WERI-Rb-1 (cell line): ENCODE data around the gene ZNF613.
A peak's percentile ranks its signal among the peaks of the same experiment; 100 is the strongest.
"Not testable (repeated sequence)": the region's sequence is repeated elsewhere in the genome, so short reads cannot be mapped to it uniquely, and the experiment has no call there.

ENCODE experiments used
- DNase-seq: peaks from one replicate; pipeline ENCODE4 v3.0.0-alpha.2; 2020
- H3K27ac ChIP-seq: fragments of 250-450 bp; sonication (Bioruptor Pico); 2 replicates; pipeline ENCODE4 v1.5.1; 2020; ENCODE audit warnings: mild to moderate bottlenecking, moderate library complexity
- H3K27me3 ChIP-seq: fragments of 250-450 bp; sonication (Bioruptor Pico); 2 replicates; pipeline ENCODE4 v1.5.1; 2021; ENCODE audit warnings: mild to moderate bottlenecking, low read depth, moderate library complexity; ENCODE audit not compliant: insufficient read depth, severe bottlenecking
- H3K36me3 ChIP-seq: fragments of 250-450 bp; sonication (Bioruptor Pico); 2 replicates; pipeline ENCODE4 v1.5.1; 2020; ENCODE audit warnings: mild to moderate bottlenecking, moderate library complexity
- H3K4me3 ChIP-seq: 2 replicates; pipeline ENCODE4 v1.5.1; 2011; ENCODE audit warnings: low read depth, mild to moderate bottlenecking, control low read depth, low read length
- H3K9me3 ChIP-seq: fragments of 250-450 bp; sonication (Bioruptor Pico); 2 replicates; pipeline ENCODE4 v1.5.1; 2021; ENCODE audit warnings: mild to moderate bottlenecking, moderate library complexity; ENCODE audit not compliant: severe bottlenecking
- CTCF ChIP-seq: IDR thresholded peaks from 2 replicates; pipeline ENCODE4 v1.5.1; 2011; ENCODE audit warnings: low read depth, mild to moderate bottlenecking, control low read depth, inconsistent platforms, low read length

Gene ZNF613

GRCh38 chr19:51931921-51932320 lies 4.6 kb downstream of the ZNF613 start:
- H3K27ac ChIP-seq, result no peak overlapping the region
- no peaks in the 10 kb centered on the region for H3K27me3 ChIP-seq
- no peak overlapping the region for H3K4me3 ChIP-seq
- no peak for DNase-seq
- H3K9me3 ChIP-seq, result no peaks in the 10 kb centered on the region
- 0 out of 2 replicates have a peak, but pooled peaks have one; percentile 15 for TF ChIP-seq CTCF
- H3K36me3 ChIP-seq, result peaks cover 53% of the 10 kb centered on the region

GRCh38 chr19:51938936-51939335 lies 11.7 kb downstream of the ZNF613 start:
- no peak for DNase-seq
- Histone ChIP-seq H3K36me3 (peaks cover 88% of the 10 kb centered on the region), H3K4me3 (no peak overlapping the region), H3K27ac (no peak overlapping the region), H3K27me3 (no peaks in the 10 kb centered on the region), H3K9me3 (peaks cover 14% of the 10 kb centered on the region)
- no peak for TF ChIP-seq CTCF

GRCh38 chr19:51944798-51945552 lies 17.7 kb downstream of the ZNF613 start:
- DNase-seq, result no peak
- Histone ChIP-seq H3K36me3 (peaks cover 60% of the 10 kb centered on the region), H3K9me3 (peaks cover 36% of the 10 kb centered on the region), H3K4me3 (no peak overlapping the region), H3K27me3 (no peaks in the 10 kb centered on the region), H3K27ac (no peak overlapping the region)
- no peak for TF ChIP-seq CTCF

- H3K27ac ChIP-seq, result no peak overlapping the region
- DNase-seq, result no peak
- H3K36me3 ChIP-seq, result peaks cover 43% of the 10 kb centered on the region
- H3K9me3 ChIP-seq, result peaks cover 37% of the 10 kb centered on the region
- no peak for TF ChIP-seq CTCF
- H3K27me3 ChIP-seq, result no peaks in the 10 kb centered on the region
- no peak overlapping the region for H3K4me3 ChIP-seq
Measured at GRCh38 chr19:51946602-51947001, 19.3 kb downstream of the ZNF613 start.

GRCh38 chr19:51948975-51949374 lies 21.7 kb downstream of the ZNF613 start:
- Histone ChIP-seq H3K27ac (peak overlapping the region; percentile 32), H3K27me3 (no peaks in the 10 kb centered on the region), H3K4me3 (peak overlapping the region; percentile 52), H3K9me3 (peaks cover 39% of the 10 kb centered on the region), H3K36me3 (peaks cover 20% of the 10 kb centered on the region)
- TF ChIP-seq CTCF, result no peak
- peak; percentile 71 for DNase-seq

GRCh38 chr19:51957846-51958245 lies 30.6 kb downstream of the ZNF613 start:
- H3K36me3 ChIP-seq, result peaks cover 12% of the 10 kb centered on the region
- DNase-seq, H3K27me3 ChIP-seq, H3K4me3 ChIP-seq: not testable (repeated sequence)
- peaks cover 22% of the 10 kb centered on the region for H3K9me3 ChIP-seq
- peak overlapping the region; percentile 91; the same call in 1 of the 2 replicates for H3K27ac ChIP-seq
